ENCODE data around the gene SERPINB11. TPM values are rescaled to one million over a fixed set of nuclear protein-coding genes. Genes with fewer than 3 reads are reported as not detected.
"Not testable (repeated sequence)": the region's sequence is repeated elsewhere in the genome, so short reads cannot be mapped to it uniquely, and the experiment has no call there.

SERPINB11 gene
- total RNA-seq: not detected in 2 replicates
- not detected for total RNA-seq (2013)
- polyA plus RNA-seq: not detected in 2 replicates
- not detected in 2 replicates for polyA minus RNA-seq

GRCh38 chr18:63702660-63703059 lies at the start of gene SERPINB11:
Gene SERPINB11, plus strand, starts transcription at chr18:63702960. Its CDS starts 7,234 bp downstream, at chr18:63710194.
- CTCF ChIA-PET: no interaction called here
- ATAC-seq (ENCODE audit: low read depth) (no peak), DNase-seq (no peak)
- no peaks in the 10 kb centered on the region for H3K79me2 ChIP-seq (ENCODE audit: control insufficient read depth, insufficient read depth, low read length)
- no peak for TF ChIP-seq CTCF (IDR thresholded peaks at IDR 0.05)
- no peak for TF ChIP-seq EZH2 (IDR thresholded peaks at IDR 0.05; ENCODE audit: borderline replicate concordance, insufficient read depth, low read depth, low read length, poor library complexity, severe bottlenecking)
- intact Hi-C loops (cut with micrococcal nuclease): no loop called here
- H3K4me1 ChIP-seq (ENCODE audit: control insufficient read depth in 2 of 2, insufficient read depth in 2 of 2, low read length in 2 of 2): no peaks in the 10 kb centered on the region
- no peak within 1 kb of the TSS for H3K4me2 ChIP-seq (replicated peaks; ENCODE audit: low read depth, low read length, poor library complexity, severe bottlenecking)
- POLR2A ChIA-PET: no interaction called here
- no peak within 1 kb of the TSS for H3K4me3 ChIP-seq (ENCODE audit: control extremely low read depth in 1 of 5, extremely low read depth in 1 of 5, insufficient read depth in 1 of 5, low read depth in 2 of 5, low read length in 4 of 5)
- WGBS (ENCODE audit: insufficient coverage): no CpG with 5 or more reads among the region's 2 CpGs
- Mint-ChIP-seq H3K27me3 (peaks cover 2% of the 10 kb centered on the region), H3K27ac (no peak within 1 kb of the TSS), H3K4me3 (no peak within 1 kb of the TSS), H3K4me1 (no peaks in the 10 kb centered on the region), H3K9me3 (ENCODE audit: insufficient read depth) (no peaks in the 10 kb centered on the region)
- H3K36me3 ChIP-seq (replicated peaks in 1 of 2; ENCODE audit: control extremely low read depth in 1 of 2, control insufficient read depth in 1 of 2, extremely low read depth in 1 of 2, insufficient read depth in 2 of 2, low read length in 1 of 2): no peaks in the 10 kb centered on the region
- H3K27me3 ChIP-seq (replicated peaks in 1 of 4; ENCODE audit: control extremely low read depth in 1 of 4, control insufficient read depth in 3 of 4, insufficient read depth in 4 of 4, low read length in 3 of 4): peaks cover 0 to 2% (median 0%) of the 10 kb centered on the region in 4 experiments
- H3K27ac ChIP-seq (ENCODE audit: low read length in 2 of 2): no peak within 1 kb of the TSS
- H2AFZ ChIP-seq (ENCODE audit: insufficient read depth, low read depth, low read length, poor library complexity, severe bottlenecking): no peak within 1 kb of the TSS
- H3K9ac ChIP-seq (ENCODE audit: low read length): no peak within 1 kb of the TSS
- no peaks in the 10 kb centered on the region for H4K20me1 ChIP-seq (ENCODE audit: control insufficient read depth, insufficient read depth, low read length, poor library complexity, severe bottlenecking)
- no peaks in the 10 kb centered on the region for H3K9me3 ChIP-seq (ENCODE audit: control extremely low read depth in 1 of 3, control insufficient read depth in 2 of 3, insufficient read depth in 1 of 3, low read length in 2 of 3)

DNA sequence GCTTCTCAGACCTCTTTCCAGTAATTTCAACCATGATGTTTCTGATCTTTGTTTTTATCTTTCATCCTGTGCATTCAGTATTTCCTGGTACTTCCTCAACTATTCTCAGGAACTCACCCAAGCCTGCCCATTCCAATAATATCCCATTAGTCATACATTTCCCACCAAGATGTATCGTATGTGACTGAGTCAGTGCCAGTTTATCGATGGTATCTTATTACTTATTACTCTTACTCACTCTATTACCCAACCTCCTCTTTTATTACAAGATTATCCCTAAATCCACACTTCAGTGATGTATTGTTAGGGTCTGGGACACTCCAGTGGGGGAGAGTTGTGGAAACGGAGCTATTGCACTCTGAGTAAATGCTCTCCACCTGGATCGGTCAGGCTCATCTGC lies 43.8 kb upstream of the SERPINB11 start:
- intact Hi-C loops (cut with micrococcal nuclease); CTCF ChIA-PET; H3K4me3 Mint-ChIP-seq: not testable (repeated sequence)

DNA sequence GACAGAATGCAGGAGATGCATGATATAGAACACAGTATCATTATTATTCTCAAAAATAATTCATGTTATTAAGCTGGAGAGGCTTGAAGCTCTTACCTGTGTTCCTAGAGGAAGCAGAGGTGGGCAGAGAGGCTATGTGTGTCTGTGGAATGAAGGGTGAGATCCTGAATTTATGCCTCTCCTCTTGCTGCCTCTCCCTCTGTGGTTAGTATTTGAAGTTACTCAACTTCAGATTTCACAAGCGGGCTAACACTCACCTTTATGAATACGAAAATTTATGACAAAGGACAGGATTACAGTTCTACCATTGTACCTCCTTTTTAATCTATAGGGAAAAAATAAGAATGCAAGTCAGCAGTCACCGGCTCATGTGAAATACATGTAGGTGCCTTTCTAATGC lies 41.0 kb upstream of the SERPINB11 start, which contains the start of gene SERPINB3:
Gene SERPINB3, minus strand, starts transcription at position 144 of the 400 bp plus-strand sequence. CDS start 677 bp downstream, outside the sequence.
- H3K9me3 ChIP-seq (ENCODE audit: control extremely low read depth in 1 of 3, control insufficient read depth in 2 of 3, insufficient read depth in 1 of 3, low read length in 2 of 3); POLR2A ChIA-PET; H3K27me3 ChIP-seq (replicated peaks in 1 of 4; ENCODE audit: control extremely low read depth in 1 of 4, control insufficient read depth in 3 of 4, insufficient read depth in 4 of 4, low read length in 3 of 4); H3K9me3 Mint-ChIP-seq (ENCODE audit: insufficient read depth); H3K4me1 Mint-ChIP-seq; DNase-seq; H2AFZ ChIP-seq (ENCODE audit: insufficient read depth, low read depth, low read length, poor library complexity, severe bottlenecking); H3K4me2 ChIP-seq (replicated peaks; ENCODE audit: low read depth, low read length, poor library complexity, severe bottlenecking); H3K4me3 Mint-ChIP-seq; ATAC-seq (ENCODE audit: low read depth); H3K4me1 ChIP-seq (ENCODE audit: control insufficient read depth in 2 of 2, insufficient read depth in 2 of 2, low read length in 2 of 2); H3K4me3 ChIP-seq (ENCODE audit: control extremely low read depth in 1 of 5, extremely low read depth in 1 of 5, insufficient read depth in 1 of 5, low read depth in 2 of 5, low read length in 4 of 5); H3K36me3 ChIP-seq (replicated peaks in 1 of 2; ENCODE audit: control extremely low read depth in 1 of 2, control insufficient read depth in 1 of 2, extremely low read depth in 1 of 2, insufficient read depth in 2 of 2, low read length in 1 of 2); H3K27me3 Mint-ChIP-seq; H3K9ac ChIP-seq (ENCODE audit: low read length); H3K27ac ChIP-seq (ENCODE audit: low read length in 2 of 2); H3K79me2 ChIP-seq (ENCODE audit: control insufficient read depth, insufficient read depth, low read length); CTCF ChIA-PET; H4K20me1 ChIP-seq (ENCODE audit: control insufficient read depth, insufficient read depth, low read length, poor library complexity, severe bottlenecking); H3K27ac Mint-ChIP-seq; intact Hi-C loops (cut with micrococcal nuclease): not testable (repeated sequence)
- WGBS (ENCODE audit: insufficient coverage): no CpG with 5 or more reads among the region's 3 CpGs

More for the DNA sequence above, 43.8 kb upstream of the SERPINB11 start:
- H4K20me1 ChIP-seq (ENCODE audit: control insufficient read depth, insufficient read depth, low read length, poor library complexity, severe bottlenecking); H3K4me1 ChIP-seq (ENCODE audit: control insufficient read depth in 2 of 2, insufficient read depth in 2 of 2, low read length in 2 of 2); H3K36me3 ChIP-seq (replicated peaks in 1 of 2; ENCODE audit: control extremely low read depth in 1 of 2, control insufficient read depth in 1 of 2, extremely low read depth in 1 of 2, insufficient read depth in 2 of 2, low read length in 1 of 2); H3K27ac ChIP-seq (ENCODE audit: low read length in 2 of 2); H3K9me3 Mint-ChIP-seq (ENCODE audit: insufficient read depth); ATAC-seq (ENCODE audit: low read depth); H3K4me1 Mint-ChIP-seq; H3K27ac Mint-ChIP-seq; H3K9me3 ChIP-seq (ENCODE audit: control extremely low read depth in 1 of 3, control insufficient read depth in 2 of 3, insufficient read depth in 1 of 3, low read length in 2 of 3); H2AFZ ChIP-seq (ENCODE audit: insufficient read depth, low read depth, low read length, poor library complexity, severe bottlenecking); H3K9ac ChIP-seq (ENCODE audit: low read length); POLR2A ChIA-PET; H3K27me3 Mint-ChIP-seq; H3K4me3 ChIP-seq (ENCODE audit: control extremely low read depth in 1 of 5, extremely low read depth in 1 of 5, insufficient read depth in 1 of 5, low read depth in 2 of 5, low read length in 4 of 5); H3K79me2 ChIP-seq (ENCODE audit: control insufficient read depth, insufficient read depth, low read length); H3K27me3 ChIP-seq (replicated peaks in 1 of 4; ENCODE audit: control extremely low read depth in 1 of 4, control insufficient read depth in 3 of 4, insufficient read depth in 4 of 4, low read length in 3 of 4); DNase-seq; H3K4me2 ChIP-seq (replicated peaks; ENCODE audit: low read depth, low read length, poor library complexity, severe bottlenecking): not testable (repeated sequence)
- 80% methylated on average over 1 of the region's 4 CpGs for WGBS (ENCODE audit: insufficient coverage)

Data from B cell (primary cell).